Right lobe of liver (tissue), 6 donors: ENCODE measurements around the gene POLR2J. TPM values are rescaled to one million over a fixed set of nuclear protein-coding genes. Genes with fewer than 3 reads are reported as not detected.
"Not testable (repeated sequence)": the region's sequence is repeated elsewhere in the genome, so short reads cannot be mapped to it uniquely, and the experiment has no call there.

Experiments used
- ATAC-seq, 4 donors: fragments of 200-7000 bp; cut with Tn5 transposase; one replicate each; pipeline ENCODE4 v1.9.1; 2020; ENCODE audit warnings: mild to moderate bottlenecking in 4 of 4, moderate library complexity in 4 of 4
- DNase-seq, 3 donors: peaks; one replicate each; pipeline ENCODE4 v3.0.0-alpha.2; 2020
- H3K27ac ChIP-seq, 3 donors: fragments of 200-600 bp; one replicate each; pipeline ENCODE4 v1.8.0; 2022
- H3K27me3 ChIP-seq, 2 donors: fragments of 200-600 bp; one replicate each; pipeline ENCODE4 v1.8.0; 2022
- H3K36me3 ChIP-seq, 4 donors: fragments of 200-600 bp; sonication (generic) in 1 of 4; one replicate each; pipeline versions ENCODE4 v1.5.1 to v1.8.0; 2017 to 2022; ENCODE audit warnings: control low read depth in 1 of 4
- H3K4me1 ChIP-seq, 4 donors: fragments of 200-600 bp; sonication (generic) in 1 of 4; one replicate each; pipeline versions ENCODE4 v1.5.1 to v1.8.0; 2017 to 2022; ENCODE audit warnings: control low read depth in 1 of 4
- H3K4me3 ChIP-seq, 3 donors: fragments of 200-600 bp; one replicate each; pipeline ENCODE4 v1.8.0; 2022
- H3K9me3 ChIP-seq, 4 donors: fragments of 200-600 bp; sonication (generic) in 1 of 4; one replicate each; pipeline versions ENCODE4 v1.5.1 to v1.8.0; 2017 to 2022; ENCODE audit warnings: control low read depth in 1 of 4
- POLR2A ChIP-seq: fragments of 450-650 bp; IDR thresholded peaks from one replicate; pipeline ENCODE4 v1.6.1; 2017; ENCODE audit warnings: antibody characterized with exemption, mild to moderate bottlenecking
- WGBS: methylation state at CpG from one replicate; pipeline ENCODE4 v1.1.6; 2018; ENCODE audit warnings: low coverage, low lambda C conversion rate; ENCODE audit not compliant: insufficient coverage; ENCODE audit errors: missing lambda C conversion rate; 5-methylcytosine and 5-hydroxymethylcytosine counted together
- intact Hi-C, 2 donors: fragments of 100-400 bp; cut with DNase I; formaldehyde crosslinking; loops; one replicate each; pipeline versions ENCODE4 v1.11.2 to v1.14.1; 2022
- long read RNA-seq: library from polyadenylated mRNA; unstranded; transcript quantifications from one replicate; pipeline ENCODE4 v2.0.0, GENCODE V29; 2019
- total RNA-seq, 6 experiments: library from RNA; depleted of rRNA in 2 of 6; stranded (reverse); fragments of >200 nt in 2 of 6; fragmentation: NEBNext Ultra II Directional in 3 of 6; extraction: Animal tissue kit (Norgen Biotek cat#: 25700) in 3 of 6; gene quantifications; one replicate each; pipeline versions ENCODE4 v1.1.0 to v1.2.4, GENCODE V29; 2016 to 2023
- TF ChIP-seq, protein P1 (sequence below), 4 donors: fragments of 200-600 bp in 3 of 4; fragments of 450-650 bp in 1 of 4; IDR thresholded peaks; one replicate each; pipeline versions ENCODE4 v1.5.1 to v1.8.0; 2016 to 2022; ENCODE audit warnings: antibody characterized with exemption in 4 of 4, mild to moderate bottlenecking in 2 of 4
- donor health status: DM: no; HTN: yes; CAD: no.
- donor health status: DM: no; HTN: no; CAD: no.
- donor health status: DM: no; HTN: no; CAD: no.
- donor health status: DM: no; HTN: yes; CAD: no.
- donor health status: DM: no; HTN: yes; CAD: no.

The POLR2J gene
- total RNA-seq: 10 to 100 TPM; 18.8 to 27.1 (median 20.3) TPM
- long read RNA-seq, transcript POLR2J-201 (4 exons, 932 nt): major isoform, 18 of 20 reads
- long read RNA-seq, partial matches to known transcripts: 1 of 20 reads
- long read RNA-seq, other reads (novel, unspliced or antisense): 1 of 20 reads

DNA sequence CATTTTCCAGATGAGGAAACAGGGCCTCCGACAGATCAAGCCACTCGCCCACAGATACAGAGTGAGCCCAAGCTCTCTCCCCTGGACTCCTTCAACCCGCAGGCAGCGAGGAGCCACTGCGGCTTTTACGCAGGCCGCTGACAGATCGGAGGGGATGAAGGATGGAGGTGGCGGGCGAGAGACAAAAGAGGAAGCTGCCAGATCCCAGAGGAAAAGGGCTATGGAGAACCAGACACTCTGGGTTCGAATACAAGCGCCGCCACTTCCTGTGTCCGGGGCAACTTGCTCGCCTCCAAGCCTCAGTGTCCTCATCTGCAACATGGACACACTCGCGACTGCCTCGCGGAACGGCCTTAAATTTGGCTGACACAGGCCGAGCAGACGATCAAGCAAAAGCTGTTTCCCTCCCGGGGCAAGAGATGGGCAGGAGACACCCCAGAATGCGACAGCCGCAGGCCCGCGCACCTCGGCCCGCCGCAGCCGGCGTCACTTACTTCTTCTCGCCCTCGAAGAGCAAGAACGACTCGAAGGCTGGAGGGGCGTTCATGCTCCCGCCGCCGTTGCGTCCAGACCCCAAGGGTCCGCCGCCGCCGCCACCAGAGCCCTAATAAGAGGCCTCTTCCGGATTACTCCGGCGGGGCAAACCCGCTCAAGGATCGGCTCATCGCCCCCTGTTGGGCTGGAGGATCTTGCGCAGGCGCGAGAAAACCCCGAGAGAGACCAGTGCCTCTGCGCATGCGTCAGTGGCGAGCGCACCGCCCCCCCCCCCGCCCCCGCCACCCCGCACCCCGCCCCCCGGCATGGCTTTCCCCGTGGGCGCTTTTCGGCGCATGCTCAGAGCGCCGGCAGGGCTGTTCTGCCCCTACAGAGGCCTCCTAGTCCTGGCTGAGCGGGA, at the start of gene POLR2J:
Gene POLR2J, minus strand, starts transcription at position 609 of the 895 bp plus-strand sequence. Its CDS starts 62 bp downstream, at position 547.
- peak within 1 kb of the TSS in 2 of 3 donors; percentile 50 to 57 for H3K4me3 ChIP-seq
- intact Hi-C loops, H3K27me3 ChIP-seq, H3K36me3 ChIP-seq, H3K9me3 ChIP-seq, H3K4me1 ChIP-seq, H3K27ac ChIP-seq: not testable (repeated sequence)
- WGBS: 0% methylated on average over 15 of the region's 72 CpGs
- peak; percentile 34 for TF ChIP-seq POLR2A
- TF ChIP-seq, protein P1, sequence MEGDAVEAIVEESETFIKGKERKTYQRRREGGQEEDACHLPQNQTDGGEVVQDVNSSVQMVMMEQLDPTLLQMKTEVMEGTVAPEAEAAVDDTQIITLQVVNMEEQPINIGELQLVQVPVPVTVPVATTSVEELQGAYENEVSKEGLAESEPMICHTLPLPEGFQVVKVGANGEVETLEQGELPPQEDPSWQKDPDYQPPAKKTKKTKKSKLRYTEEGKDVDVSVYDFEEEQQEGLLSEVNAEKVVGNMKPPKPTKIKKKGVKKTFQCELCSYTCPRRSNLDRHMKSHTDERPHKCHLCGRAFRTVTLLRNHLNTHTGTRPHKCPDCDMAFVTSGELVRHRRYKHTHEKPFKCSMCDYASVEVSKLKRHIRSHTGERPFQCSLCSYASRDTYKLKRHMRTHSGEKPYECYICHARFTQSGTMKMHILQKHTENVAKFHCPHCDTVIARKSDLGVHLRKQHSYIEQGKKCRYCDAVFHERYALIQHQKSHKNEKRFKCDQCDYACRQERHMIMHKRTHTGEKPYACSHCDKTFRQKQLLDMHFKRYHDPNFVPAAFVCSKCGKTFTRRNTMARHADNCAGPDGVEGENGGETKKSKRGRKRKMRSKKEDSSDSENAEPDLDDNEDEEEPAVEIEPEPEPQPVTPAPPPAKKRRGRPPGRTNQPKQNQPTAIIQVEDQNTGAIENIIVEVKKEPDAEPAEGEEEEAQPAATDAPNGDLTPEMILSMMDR (IDR thresholded peaks at IDR 0.05): peak; percentile 41 to 59 (median 50)
- peak; percentile 87 to 93 (median 90) for DNase-seq
- peak; percentile 89 to 93 (median 92) for ATAC-seq

DNA sequence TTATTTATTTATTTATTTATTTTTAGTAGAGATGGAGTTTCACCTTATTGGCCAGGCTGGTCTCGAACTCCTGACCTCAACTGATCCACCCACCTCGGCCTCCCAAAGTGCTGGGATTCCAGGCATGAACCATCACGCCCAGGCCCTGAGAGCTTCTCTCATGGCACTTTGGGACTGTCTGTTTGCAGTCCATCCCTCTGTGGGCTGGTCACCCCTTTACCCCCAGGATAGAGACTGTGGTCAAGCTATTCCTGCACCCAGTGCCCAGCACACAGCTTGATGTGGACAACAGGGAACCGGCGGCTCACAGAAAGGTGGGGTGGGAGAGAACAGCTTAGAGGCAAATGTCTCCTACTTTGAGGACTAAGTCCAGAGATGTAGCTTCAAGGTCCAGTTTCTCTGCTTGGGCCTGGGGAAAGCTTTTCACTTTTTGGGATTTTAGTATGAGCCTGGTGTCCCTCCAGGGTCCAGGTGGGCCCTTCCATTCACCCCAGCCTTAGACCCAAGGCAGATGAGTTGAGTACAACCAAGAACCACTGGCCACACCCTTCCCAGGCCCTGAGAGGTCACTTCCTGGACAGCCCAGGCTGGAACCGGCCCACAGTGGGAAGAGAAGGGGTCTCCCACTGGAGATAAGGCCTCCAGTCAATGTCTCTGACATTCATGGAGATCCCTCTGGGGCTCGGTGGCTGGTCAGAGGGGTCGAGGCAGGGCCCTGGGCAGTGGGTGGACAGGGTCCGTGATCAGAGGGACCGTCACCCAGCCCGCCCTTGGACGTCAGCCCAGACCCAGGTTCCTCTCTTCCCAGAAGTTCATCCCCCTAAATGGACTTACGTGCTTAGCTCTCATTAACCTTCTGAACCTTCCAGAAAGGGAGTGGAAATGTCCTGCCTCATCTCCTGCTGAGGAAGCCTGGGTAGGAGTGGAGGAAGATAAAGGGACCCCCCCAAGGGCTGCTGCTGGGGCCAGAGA, 49.4 kb upstream of the POLR2J start:
- H3K36me3 ChIP-seq, H3K27me3 ChIP-seq, intact Hi-C loops, H3K4me1 ChIP-seq, H3K9me3 ChIP-seq, H3K4me3 ChIP-seq, H3K27ac ChIP-seq: not testable (repeated sequence)
- ATAC-seq (peak; percentile 4 to 24 (median 12)), DNase-seq (peak in 2 of 3 donors; percentile 17 to 29)
- WGBS: no CpG with 5 or more reads among the region's 13 CpGs

DNA sequence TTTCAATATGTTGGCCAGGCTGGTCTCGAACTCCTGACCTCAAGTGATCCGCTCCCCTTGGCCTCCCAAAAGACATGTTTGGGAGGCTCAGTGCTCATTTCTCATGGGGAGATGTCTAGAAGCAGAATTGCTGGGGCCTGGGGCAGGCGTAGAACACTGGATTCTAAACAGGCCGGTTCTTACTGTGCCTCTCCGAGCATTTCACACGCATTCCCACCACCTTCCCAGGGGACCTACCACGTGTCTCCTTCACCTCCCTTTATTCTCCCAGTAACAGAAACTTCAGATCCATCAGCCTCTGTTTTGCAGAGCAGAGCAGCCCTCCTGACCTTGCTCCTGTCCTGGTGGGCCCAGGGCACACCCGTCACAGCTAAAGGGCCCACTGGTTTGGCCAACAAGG, 48.5 kb upstream of the POLR2J start:
- H3K36me3 ChIP-seq, intact Hi-C loops, DNase-seq, H3K9me3 ChIP-seq, H3K27ac ChIP-seq, H3K4me3 ChIP-seq, H3K27me3 ChIP-seq, H3K4me1 ChIP-seq: not testable (repeated sequence)
- peak in 1 of 4 donors; percentile 2 for ATAC-seq
- 90% methylated on average over 1 of the region's 8 CpGs for WGBS

DNA sequence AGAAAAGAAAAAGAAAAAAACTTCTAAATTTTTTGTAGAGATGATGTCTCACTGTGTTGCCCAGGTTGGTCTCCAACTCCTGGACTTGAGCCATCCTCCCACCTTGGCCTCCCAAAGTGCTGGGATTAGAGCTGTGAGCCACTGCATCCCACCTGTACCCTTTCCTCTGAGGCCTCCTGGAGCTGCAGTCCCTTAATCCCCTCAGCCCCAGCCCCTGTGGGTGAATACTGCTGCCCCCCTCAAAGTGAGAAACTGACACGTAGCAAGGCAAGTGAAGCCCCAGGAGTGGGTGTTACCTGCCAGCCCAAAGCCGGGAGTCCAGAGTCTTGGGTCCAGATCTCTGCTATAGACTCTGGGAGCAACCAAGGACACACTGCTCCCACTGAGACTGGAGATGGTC, 46.1 kb upstream of the POLR2J start:
- H3K27ac ChIP-seq, intact Hi-C loops, H3K27me3 ChIP-seq, H3K4me3 ChIP-seq, H3K4me1 ChIP-seq, H3K36me3 ChIP-seq, H3K9me3 ChIP-seq: not testable (repeated sequence)
- WGBS: no CpG with 5 or more reads among the region's 2 CpGs
- ATAC-seq: peak in 2 of 4 donors; percentile 2 to 5
- peak in 2 of 3 donors; percentile 37 to 47 for DNase-seq

DNA sequence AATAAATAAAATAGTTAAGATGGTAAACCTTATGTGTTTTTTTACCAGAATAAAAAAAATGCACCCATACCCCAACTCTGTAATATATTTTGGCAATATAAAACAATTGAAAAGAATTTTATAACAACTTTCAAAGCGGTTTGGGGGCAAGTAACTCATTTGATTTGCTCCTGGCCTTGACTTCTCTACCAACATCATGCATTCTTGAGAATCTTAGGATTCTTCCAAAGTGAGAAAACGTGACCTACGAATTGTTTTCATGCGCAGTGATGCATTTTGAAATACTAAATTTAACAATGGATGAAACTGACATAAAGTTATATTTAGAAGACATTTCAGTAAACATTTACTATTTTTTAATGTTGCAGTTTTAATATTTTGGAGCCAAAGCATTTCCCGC, 42.1 kb upstream of the POLR2J start:
- H3K36me3 ChIP-seq, ATAC-seq, intact Hi-C loops, H3K27ac ChIP-seq, H3K27me3 ChIP-seq, H3K4me1 ChIP-seq, DNase-seq, H3K4me3 ChIP-seq, H3K9me3 ChIP-seq: not testable (repeated sequence)
- no CpG with 5 or more reads among the region's 5 CpGs for WGBS

DNA sequence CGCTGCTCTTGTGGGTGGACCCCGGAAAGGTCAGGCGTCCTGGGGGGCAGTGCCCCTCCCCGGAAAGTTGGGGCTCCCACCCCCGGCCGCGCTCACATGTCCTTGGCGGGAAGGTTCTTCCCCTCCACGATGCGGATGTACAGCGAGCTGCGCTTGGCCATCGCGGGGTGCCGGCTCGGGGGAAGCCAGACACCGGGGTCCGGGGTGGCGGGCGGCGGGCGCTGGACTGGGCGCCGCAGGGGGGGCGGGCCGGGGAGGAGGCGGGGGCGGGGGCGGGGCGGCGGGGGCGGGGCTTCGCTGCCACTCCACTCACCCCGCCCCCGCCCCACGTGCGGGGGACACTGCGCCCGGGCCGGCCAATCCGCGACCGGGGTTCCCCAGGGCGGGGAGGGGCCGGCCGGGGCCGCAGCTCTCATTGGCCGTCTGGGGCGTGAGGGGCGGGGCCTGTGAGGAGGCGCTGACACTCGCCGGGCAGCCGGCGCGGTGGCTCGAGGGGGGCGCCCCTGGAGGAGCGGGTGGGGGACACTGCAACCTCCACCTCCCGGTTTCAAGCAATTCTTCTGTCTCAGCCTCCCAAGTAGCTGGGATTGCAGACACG, 38.9 kb upstream of the POLR2J start, which contains the start of gene RASA4B:
Gene RASA4B, minus strand, starts transcription at position 228 of the 598 bp plus-strand sequence. Its CDS starts 67 bp downstream, at position 161.
- H3K27ac ChIP-seq, H3K4me3 ChIP-seq, H3K4me1 ChIP-seq, intact Hi-C loops, H3K9me3 ChIP-seq, H3K27me3 ChIP-seq, H3K36me3 ChIP-seq: not testable (repeated sequence)
- no CpG with 5 or more reads among the region's 61 CpGs for WGBS
- peak in 2 of 3 donors; percentile 29 to 38 for DNase-seq
- peak; percentile 95 to 97 (median 96) for ATAC-seq

DNA sequence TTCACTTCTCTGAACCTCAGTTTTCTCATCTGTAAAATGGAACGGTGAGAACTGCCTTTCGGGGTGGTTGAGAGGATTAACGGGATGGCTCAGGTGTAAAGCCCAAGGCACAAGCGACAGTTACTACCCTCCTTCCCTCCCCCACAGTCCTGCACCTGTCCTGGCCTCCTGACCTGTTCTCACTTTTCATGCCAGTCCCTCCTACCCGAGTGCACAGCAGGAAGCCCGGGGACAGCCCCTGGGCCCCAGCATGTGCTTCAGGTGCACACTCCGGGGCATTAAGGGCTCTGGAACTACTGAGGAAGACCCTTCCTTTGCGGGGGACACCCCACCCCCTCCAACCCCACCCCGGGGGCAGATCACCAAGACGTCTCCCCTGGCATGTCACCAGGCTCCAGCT, 38.2 kb upstream of the POLR2J start:
- H3K4me1 ChIP-seq, H3K36me3 ChIP-seq, H3K27me3 ChIP-seq, H3K4me3 ChIP-seq, H3K27ac ChIP-seq, H3K9me3 ChIP-seq, DNase-seq, intact Hi-C loops: not testable (repeated sequence)
- ATAC-seq: peak in 1 of 4 donors; percentile 6
- WGBS: no CpG with 5 or more reads among the region's 10 CpGs

DNA sequence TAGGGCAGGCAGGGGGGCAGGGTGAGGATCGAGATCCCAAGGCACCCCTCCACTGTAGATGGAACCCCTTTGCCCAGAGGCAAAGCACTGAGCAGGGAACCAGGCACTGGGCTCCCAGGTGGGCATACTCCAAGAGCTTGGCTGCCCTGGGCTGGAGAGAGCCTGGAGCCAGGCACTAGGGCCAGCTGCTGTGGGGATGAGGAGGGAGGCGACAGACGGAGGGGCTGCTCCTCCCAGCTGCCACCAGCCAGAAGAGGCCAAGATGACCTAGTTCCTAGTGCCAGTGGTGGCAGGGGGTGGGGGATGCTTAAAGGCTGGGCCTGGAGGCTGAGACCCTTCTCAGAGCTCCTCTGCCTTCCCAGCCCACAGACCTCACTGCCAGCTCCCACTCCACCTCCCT, 37.2 kb upstream of the POLR2J start:
- H3K27me3 ChIP-seq, H3K9me3 ChIP-seq, H3K4me1 ChIP-seq, DNase-seq, H3K27ac ChIP-seq, H3K36me3 ChIP-seq, intact Hi-C loops, H3K4me3 ChIP-seq: not testable (repeated sequence)
- peak in 1 of 4 donors; percentile 1 for ATAC-seq
- no CpG with 5 or more reads among the region's 3 CpGs for WGBS

DNA sequence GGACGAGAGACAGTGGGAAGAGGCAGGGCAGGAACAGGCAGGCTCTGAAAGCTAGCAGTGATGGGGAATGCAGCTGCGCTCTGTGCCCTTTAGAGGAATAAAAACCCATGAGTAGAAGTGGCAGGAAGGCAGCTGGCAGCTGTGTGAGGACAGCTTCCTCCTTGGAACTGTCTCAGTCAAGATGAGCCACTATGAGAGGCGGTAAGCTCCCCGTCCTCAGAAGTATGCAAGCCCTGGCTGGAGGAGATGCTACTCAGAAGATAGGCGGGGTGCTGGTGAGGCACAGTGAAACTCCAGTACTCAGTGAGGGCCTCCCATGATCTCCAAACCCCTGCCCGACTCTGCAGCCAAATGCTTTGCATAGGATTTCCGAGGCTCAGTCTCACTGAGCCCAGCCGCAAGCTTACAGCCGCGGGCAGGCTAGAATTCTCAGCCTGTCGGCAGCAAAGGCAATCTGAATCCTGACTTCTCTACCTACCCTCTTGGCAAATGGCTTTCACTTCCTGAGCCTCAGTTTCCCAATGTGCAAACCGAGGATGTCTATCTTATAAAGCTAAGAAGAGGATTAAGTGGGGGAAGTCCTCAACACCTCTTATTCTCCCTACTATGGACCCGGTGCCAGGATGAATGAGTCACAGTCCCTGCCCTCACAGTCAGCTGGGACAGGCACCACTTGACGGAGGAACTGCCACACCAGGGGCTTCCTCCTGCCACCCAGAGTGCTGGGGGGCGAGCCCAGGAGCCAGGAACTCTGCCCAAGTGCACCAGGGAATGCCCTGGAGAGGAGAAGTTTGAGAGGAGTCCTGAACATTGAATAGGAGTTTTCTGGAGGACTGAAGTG, 36.4 kb upstream of the POLR2J start:
- H3K9me3 ChIP-seq, intact Hi-C loops, H3K27me3 ChIP-seq, H3K4me3 ChIP-seq, H3K27ac ChIP-seq, DNase-seq, H3K4me1 ChIP-seq, H3K36me3 ChIP-seq: not testable (repeated sequence)
- peak in 1 of 4 donors; percentile 10 for ATAC-seq
- no CpG with 5 or more reads among the region's 15 CpGs for WGBS
